ENCODE results near the gene NUP133.

- TF ChIP-seq CTCF (IDR thresholded peaks at IDR 0.05) = no peak
- TF ChIP-seq POLR2A (IDR thresholded peaks at IDR 0.05) = no peak
Observed at GRCh38 chr1:229420765-229421164, 87.4 kb downstream of the NUP133 start.
